T1000 (cell line): ENCODE data around the gene ZNF408.

Experiments used
- DNase-seq: peaks from one replicate; lab custom pipeline; 2025; ENCODE audit warnings: mixed read lengths; lab: John Stamatoyannopoulos, UW

The ZNF408 gene

DNA sequence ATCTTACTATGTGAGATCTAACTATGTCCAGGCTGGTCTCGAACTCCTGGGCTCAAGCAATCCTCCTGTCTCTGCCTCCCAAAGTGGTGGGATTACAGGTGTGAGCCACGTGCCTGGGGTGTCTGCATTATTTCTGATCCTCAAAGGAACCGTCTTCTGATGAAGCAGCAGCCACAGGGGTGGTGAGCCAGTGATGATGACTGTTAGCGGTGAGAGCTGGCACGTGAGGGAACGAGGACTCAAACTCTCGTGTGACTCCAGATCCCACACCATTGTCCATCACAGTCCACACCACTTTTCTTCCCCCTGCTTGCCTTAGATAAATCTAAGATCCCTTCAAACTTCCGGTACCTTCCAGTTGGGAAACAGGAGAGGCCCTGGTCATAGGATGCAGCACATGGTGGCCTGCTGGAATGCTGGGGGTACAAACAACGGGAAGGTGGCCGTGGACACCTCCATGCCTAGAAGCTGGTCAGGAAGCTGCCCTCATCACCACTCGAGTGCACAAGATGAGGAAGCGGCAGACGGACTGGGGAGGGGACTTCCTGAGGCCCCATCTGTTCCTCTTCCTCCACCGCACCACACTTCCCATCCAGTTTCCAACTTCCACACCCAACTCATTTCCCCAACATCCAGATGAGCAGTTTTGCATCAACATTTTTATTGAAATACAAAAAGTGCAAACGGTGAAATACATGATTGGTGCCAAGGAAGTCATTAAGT, 24.2 kb upstream of the ZNF408 start:
- no peak for DNase-seq

GRCh38 chr11:46677169-46677568, 23.7 kb upstream of the ZNF408 start:
- no peak for DNase-seq

DNA sequence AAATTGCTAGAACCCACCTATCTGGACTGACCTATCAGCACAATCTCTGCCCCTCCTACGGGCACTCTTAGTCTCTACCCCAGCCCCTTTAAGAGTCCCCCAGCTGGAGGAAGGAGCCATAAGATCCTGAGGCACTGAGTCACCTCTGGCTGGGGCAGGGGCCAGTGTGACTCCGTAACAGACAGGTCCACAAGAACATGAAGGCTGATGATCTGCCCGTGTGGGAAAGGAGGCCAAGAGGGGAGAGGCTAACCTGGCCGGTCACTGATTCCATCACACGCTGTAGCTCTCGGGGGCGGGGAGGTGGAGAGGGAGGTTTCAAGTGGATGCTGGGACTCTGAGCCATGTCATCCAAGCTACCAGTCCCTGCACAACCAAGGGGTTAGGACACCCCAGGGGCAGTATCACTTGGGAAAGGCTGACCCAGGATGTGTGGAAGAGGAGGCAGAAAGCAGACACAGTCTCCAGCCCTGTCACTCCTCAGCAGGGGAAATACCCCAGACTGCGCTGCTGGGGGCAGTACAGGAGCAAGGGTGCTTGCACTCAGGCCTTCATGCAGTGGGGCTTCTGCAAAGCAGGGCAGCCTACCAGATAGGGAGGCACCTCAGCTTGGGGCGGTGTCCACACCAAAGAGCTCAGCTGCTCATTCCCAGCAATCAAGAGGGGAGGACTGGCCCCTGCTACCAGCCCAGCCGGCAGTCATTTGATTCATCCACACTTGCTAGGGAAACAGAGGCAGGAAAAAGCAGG, 22.7 kb upstream of the ZNF408 start:
- no peak for DNase-seq

DNA sequence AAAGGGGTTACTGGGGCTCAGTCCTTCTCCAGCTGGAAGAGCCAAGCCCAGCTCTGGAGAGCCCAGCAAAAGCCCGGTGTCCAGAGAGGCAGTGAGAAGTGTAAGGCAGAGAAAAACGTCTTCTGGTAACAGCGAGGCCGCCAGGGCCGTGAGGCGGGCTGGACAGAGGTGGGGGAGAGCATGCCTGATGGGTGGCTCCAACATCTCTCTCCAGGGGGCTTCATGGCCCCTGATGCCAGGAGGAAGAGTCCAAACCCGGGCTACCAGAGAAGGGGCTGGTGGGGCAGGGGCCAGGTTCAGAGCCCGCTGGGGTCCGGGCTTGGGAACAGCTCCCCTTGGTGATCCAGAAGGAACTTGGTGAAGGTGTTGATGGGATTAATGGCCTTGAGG, 22.1 kb upstream of the ZNF408 start:
- DNase-seq = no peak

DNA sequence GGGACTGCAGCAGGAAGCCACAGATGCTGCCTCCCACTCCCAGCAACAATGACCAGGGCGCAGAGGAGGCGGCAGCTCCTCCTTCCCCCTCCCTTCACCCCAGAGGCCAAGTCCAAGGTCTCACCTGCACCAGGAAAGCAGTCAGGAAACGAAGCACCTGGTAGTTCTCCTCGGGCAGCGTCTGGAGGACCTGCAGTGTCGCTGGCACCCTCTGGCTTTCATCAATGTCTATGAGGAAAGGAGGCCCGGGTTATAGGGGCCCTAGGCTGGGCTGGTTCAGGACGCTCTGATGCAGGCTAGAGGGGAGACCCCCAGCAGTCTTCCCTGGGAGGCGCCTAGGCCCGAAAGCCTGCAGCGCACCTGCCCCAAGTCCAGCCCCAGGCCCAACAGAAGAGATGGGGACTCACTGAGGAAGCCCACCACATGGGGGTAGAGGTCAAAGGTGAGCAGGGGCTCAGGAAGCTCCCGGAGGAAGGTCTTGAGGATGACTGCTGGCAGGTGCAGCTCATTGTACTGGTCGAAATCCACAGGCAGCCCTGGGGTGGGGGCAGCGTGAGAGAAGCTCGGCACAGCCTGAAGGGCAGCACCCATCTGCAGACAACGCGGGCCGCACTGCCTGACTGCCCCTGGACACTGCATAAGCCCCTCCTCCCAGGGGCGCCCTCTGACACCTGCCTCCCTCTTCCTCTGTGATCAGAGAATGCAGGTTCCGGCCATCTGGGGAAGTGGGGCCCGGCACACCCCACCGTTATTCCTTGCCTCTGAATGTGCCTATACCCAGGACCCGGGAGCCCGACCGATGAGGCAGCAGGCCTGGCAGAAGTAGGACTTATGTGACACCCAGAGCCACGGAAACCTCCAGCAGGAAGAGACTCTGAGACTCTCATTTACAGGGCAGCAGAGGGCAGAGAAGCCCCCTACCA, 21.3 kb upstream of the ZNF408 start:
- no peak for DNase-seq

GRCh38 chr11:46680164-46680760, 20.6 kb upstream of the ZNF408 start:
- no peak for DNase-seq

- no peak for DNase-seq
Observed at GRCh38 chr11:46680815-46681214, 20.0 kb upstream of the ZNF408 start.

- no peak for DNase-seq
Observed at GRCh38 chr11:46681814-46682213, 19.0 kb upstream of the ZNF408 start.

DNA sequence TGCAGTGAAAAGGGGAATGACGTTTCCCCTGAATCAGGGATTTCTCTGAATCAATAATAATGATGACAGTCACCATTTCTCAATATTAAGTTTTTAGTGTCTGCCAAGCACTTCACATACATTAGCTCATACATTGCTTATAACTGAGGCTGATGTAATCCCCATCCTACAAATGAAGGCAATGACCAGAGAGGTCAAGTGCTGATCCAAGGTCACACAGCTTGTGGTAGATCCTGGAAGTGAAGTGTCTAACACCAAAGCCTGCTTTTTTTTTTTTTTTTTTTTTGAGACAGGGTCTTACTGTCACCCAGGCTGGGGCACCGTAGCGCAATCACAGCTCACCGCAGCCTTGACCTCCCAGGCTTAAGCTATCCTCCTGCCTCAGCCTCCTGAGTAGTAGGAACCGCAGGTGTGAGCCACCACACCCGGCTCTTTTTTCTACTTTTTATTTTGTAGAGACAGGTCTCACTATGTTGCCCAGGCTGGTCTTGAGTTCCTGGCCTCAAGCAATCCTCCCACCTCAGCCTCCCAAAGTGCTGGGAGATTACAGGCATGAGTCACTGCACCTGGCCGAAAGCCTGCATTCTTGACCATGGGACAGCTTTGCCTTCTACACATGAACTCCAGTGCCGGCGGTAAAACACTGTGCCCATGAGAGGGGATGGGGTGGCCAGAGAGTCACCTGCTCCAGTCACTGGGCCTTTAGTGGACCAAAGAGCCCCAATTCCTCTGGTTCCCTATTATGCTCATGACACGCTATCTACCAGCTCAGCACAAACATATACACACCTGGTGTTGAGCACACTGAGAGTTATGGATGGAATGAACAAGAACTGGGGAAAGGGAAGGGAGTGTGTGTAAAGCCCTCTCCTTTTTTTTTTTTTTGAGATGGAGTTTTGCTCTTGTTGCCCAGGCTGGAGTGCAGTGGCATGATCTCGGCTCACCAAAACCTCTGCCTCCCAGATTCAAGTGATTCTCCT, 17.8 kb upstream of the ZNF408 start:
- no peak for DNase-seq

- no peak for DNase-seq
Observed at GRCh38 chr11:46684367-46684766, 16.5 kb upstream of the ZNF408 start.

GRCh38 chr11:46686886-46687795, 13.7 kb upstream of the ZNF408 start:
- no peak for DNase-seq

- DNase-seq = no peak
Observed at GRCh38 chr11:46690702-46691101, 10.1 kb upstream of the ZNF408 start.

GRCh38 chr11:46692450-46692849, 8.4 kb upstream of the ZNF408 start:
- DNase-seq = no peak

DNA sequence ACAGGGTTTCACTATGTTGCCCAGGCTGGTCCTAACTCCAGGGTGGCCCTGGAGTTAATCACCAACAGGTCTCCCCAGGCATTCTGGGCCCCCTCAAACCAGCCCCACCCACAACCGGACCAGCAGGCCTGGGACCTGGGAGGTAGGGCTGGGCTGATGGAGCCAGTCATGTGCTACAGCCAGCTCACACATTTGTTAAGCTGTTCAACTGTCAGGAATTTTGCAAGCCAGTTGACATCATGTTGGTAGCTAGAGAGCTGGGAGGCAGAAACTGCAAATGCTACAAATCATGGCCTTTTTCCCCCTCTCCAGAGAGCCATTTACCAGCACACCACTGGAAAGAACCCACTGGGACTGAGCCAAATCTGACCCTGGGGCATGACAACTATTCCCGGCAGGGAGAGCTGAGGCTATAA, 7.2 kb upstream of the ZNF408 start:
- no peak for DNase-seq

DNA sequence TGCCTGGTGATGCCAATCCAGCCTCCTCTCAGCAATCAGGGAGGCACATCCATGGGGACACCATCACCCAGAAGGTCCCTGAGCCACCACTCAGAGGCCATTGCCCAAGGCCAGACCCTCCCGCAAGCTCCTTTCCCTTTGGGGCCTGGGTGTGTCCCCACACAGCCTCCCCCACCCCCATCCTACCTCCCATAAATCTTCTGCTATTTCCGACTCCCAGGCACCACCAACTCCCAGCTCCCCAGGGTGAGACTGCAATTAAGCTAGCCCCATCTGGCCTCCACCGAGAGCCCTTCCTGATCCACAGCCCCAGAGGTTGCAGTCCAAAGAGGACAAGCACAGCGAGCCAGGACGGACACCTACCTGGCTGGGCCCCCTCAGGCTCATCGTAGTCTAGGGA, 6.8 kb upstream of the ZNF408 start:
- DNase-seq = no peak

DNA sequence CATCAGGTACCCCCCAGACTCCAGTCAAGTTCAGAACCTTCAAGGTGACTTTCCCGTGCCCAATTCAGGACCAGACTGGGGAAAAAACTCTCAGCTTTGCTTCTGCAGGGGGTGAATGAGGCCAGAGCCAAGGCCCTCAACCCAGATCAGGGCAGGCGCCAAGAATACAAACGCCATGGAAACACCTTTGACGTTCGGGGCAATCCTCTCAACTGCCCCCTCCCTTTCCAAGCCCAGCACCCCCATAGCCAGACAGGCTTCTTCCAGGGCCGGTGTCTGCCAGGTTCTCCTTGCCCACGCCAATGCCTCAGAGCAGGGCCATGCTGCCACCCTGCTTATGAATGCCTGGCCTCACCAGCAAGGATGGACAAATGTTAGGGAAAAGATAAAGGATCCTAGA, 6.2 kb upstream of the ZNF408 start:
- DNase-seq = no peak

DNA sequence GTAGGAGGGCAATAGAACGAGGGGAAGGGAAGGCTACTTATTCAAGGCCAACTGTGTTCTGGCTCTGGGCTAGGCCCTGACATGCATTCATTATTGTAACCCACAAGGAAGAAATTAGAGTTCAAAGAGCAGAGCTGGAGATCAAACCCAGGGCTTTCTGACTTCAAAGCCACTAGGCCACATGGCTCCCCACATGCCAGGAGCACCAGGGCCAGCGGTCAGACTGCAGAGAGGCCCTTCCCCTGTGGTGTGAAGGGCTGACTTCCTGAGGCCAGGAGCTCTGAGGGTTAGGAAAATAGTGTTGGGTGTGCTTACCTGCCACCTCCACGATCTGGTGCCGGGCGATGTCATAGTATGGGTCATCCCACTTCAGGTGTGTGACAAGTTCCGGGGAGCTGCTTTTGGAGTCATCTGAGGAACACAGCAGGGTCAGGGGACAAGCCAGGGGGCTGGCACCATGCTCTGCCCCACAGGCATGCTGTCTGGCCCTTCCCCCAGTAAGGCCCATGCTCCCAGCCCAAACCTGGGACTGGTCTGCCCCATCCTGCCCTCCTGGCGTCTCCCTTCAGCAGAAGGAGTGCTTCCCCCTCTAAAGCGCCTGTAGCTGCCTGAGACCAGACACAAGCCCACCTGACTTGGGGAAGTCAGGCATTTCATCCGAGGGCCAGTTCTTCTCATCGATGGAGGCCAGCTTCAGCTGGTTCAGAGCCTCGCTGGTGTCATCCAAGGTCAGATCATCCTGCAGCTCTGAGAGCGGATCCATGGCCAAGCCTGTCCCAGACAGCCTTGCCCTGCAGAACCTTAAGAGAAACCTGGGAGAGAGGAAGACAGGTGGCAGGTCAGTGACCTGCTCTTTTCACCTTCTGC, 5.3 kb upstream of the ZNF408 start:
- no peak for DNase-seq

- no peak for DNase-seq
Observed at GRCh38 chr11:46696212-46696558, 4.6 kb upstream of the ZNF408 start.

DNA sequence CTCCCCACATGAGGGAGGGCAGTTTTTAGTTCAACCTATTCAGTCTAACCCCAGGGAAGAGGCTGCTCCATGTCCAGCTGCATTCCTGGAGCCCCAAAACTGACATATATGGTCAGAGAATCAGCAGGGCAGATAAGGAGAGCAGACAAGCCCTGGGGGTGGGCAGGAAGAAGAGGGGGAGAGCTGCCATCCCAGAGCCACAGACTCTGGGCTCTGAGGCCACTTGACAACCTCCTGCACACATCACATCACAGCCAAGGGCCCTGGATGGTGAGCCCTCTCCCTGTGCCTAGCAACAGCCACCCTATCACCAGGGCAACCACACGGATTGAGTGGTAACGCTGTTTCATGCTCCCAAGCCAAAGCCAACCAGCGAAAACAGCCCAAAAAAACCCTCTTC, 3.5 kb upstream of the ZNF408 start:
- no peak for DNase-seq
